WTC11 (cell line): ENCODE measurements around the gene SLC28A1. TPM values are rescaled to one million over a fixed set of nuclear protein-coding genes. Genes with fewer than 3 reads are reported as not detected.

Source experiments
- ATAC-seq: fragments of 200-7000 bp; cut with Tn5 transposase; 2 replicates; pipeline ENCODE4 v1.10.0; 2021; ENCODE audit warnings: mild to moderate bottlenecking, moderate library complexity
- CTCF ChIA-PET: fragments of 300-600 bp; sonication (Branson Sonifier 250); formaldehyde crosslinking; loops from one replicate; lab custom pipeline; 2021; ENCODE audit warnings: antibody characterized with exemption; lab: Charles Lee
- POLR2A ChIA-PET: fragments of 350-600 bp; sonication (Branson Sonifier 250); formaldehyde crosslinking; loops from one replicate; lab custom pipeline; 2021; ENCODE audit warnings: antibody characterized with exemption; lab: Charles Lee
- DNase-seq: peaks from one replicate; pipeline ENCODE4 v3.0.0; 2021; ENCODE audit warnings: low spot score
- H3K27ac Mint-ChIP-seq: 2 replicates; pipeline ENCODE4 v1.8.0; 2021; ENCODE audit warnings: mixed read lengths
- H3K27me3 Mint-ChIP-seq: 2 replicates; pipeline ENCODE4 v1.8.0; 2021; ENCODE audit warnings: low read depth, mild to moderate bottlenecking, moderate library complexity, mixed read lengths
- H3K36me3 Mint-ChIP-seq: 2 replicates; pipeline ENCODE4 v1.8.0; 2021; ENCODE audit warnings: mixed read lengths
- H3K4me1 Mint-ChIP-seq: 2 replicates; pipeline ENCODE4 v1.8.0; 2022; ENCODE audit warnings: mixed read lengths
- H3K4me3 Mint-ChIP-seq: 2 replicates; pipeline ENCODE4 v1.8.0; 2021; ENCODE audit warnings: mild to moderate bottlenecking, moderate library complexity, mixed read lengths
- H3K9me3 Mint-ChIP-seq: 2 replicates; pipeline ENCODE4 v1.8.0; 2021; ENCODE audit warnings: mixed read lengths
- ATF1 ChIP-seq: sonication (generic); formaldehyde crosslinking; IDR thresholded peaks from 2 replicates; pipeline ENCODE4 v1.8.1; 2023; ENCODE audit warnings: mild to moderate bottlenecking, moderate library complexity, missing genetic modification reagents
- CREM ChIP-seq: sonication (generic); formaldehyde crosslinking; IDR thresholded peaks from 2 replicates; pipeline ENCODE4 v1.8.1; 2022; ENCODE audit warnings: mild to moderate bottlenecking, missing genetic modification reagents, moderate library complexity
- JAZF1 ChIP-seq: fragments of 250-450 bp; sonication (Bioruptor Pico); IDR thresholded peaks from 2 replicates; pipeline ENCODE4 v1.9.0; 2021; ENCODE audit warnings: moderate library complexity, mild to moderate bottlenecking, inconsistent platforms
- NR2C2 ChIP-seq: sonication (generic); formaldehyde crosslinking; IDR thresholded peaks from 2 replicates; pipeline ENCODE4 v1.8.0; 2022; ENCODE audit warnings: mild to moderate bottlenecking, missing genetic modification reagents
- TEAD1 ChIP-seq: sonication (generic); formaldehyde crosslinking; IDR thresholded peaks from 2 replicates; pipeline ENCODE4 v1.8.0; 2022; ENCODE audit warnings: mild to moderate bottlenecking, missing genetic modification reagents
- TEAD4 ChIP-seq: sonication (generic); formaldehyde crosslinking; IDR thresholded peaks from 2 replicates; pipeline ENCODE4 v1.8.0; 2022; ENCODE audit warnings: mild to moderate bottlenecking, missing genetic modification reagents
- ZNF317 ChIP-seq: sonication (generic); formaldehyde crosslinking; IDR thresholded peaks from 2 replicates; pipeline ENCODE4 v1.8.1; 2023; ENCODE audit warnings: low read depth, mild to moderate bottlenecking, moderate library complexity, missing genetic modification reagents, borderline replicate concordance
- ZNF671 ChIP-seq: fragments of 250-450 bp; sonication (Bioruptor Pico); IDR thresholded peaks from 2 replicates; pipeline ENCODE4 v1.8.0; 2021; ENCODE audit warnings: mild to moderate bottlenecking
- total RNA-seq: library from RNA; stranded (reverse); gene quantifications from 3 replicates; pipeline ENCODE4 v1.2.3, GENCODE V29; 2021
- TF ChIP-seq, protein P1 (sequence below): fragments of 250-450 bp; sonication (Bioruptor Pico); IDR thresholded peaks from 2 replicates; pipeline ENCODE4 v2.1.2; 2022; ENCODE audit warnings: mild to moderate bottlenecking, moderate library complexity
- TF ChIP-seq, protein P2 (sequence below): sonication (generic); formaldehyde crosslinking; IDR thresholded peaks from 2 replicates; pipeline ENCODE4 v1.8.1; 2022; ENCODE audit warnings: mild to moderate bottlenecking, moderate library complexity, missing genetic modification reagents
- TF ChIP-seq, protein P3 (sequence below): fragments of 250-450 bp; sonication (Bioruptor Pico); conservative IDR thresholded peaks from 2 replicates; pipeline ENCODE4 v1.9.0; 2021; ENCODE audit warnings: mild to moderate bottlenecking
- TF ChIP-seq, protein P4 (sequence below): fragments of 250-450 bp; sonication (Bioruptor Pico); IDR thresholded peaks from 2 replicates; pipeline ENCODE4 v1.9.0; 2021; ENCODE audit warnings: mild to moderate bottlenecking, borderline replicate concordance

SLC28A1 gene
- total RNA-seq, 1 experiment from 2014 or later, result not detected

DNA sequence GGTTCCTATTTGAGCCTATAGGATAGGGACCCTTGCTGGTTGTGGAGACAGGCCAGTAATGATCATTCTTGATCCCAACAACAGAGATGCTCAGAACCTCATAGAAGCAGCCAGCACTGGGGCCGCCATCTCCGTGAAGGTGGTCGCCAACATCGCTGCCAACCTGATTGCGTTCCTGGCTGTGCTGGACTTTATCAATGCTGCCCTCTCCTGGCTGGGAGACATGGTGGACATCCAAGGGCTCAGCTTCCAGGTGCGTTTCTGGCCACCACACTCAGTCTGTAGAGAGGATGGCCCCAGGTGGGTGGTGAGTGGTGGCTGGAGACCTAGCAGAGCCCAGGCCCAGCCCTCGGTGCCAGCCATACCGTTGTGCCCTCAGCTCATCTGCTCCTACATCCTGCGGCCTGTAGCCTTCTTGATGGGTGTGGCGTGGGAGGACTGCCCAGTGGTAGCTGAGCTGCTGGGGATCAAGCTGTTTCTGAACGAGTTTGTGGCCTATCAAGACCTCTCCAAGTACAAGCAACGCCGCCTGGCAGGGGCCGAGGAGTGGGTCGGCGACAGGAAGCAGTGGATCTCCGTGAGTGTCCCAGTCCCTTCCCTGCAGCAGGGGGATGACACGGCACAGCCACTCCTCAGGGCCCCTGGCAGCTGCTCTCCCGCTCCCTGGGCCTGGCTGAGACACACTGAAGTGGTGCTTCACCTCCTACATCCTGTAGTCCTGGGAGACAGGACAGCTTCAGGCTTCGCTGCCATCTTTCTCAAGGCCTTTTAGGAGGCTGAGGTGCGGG is 50.7 kb downstream of the SLC28A1 start:
- H3K4me3 Mint-ChIP-seq, result no peak overlapping the region
- H3K27ac Mint-ChIP-seq, result no peak overlapping the region

DNA sequence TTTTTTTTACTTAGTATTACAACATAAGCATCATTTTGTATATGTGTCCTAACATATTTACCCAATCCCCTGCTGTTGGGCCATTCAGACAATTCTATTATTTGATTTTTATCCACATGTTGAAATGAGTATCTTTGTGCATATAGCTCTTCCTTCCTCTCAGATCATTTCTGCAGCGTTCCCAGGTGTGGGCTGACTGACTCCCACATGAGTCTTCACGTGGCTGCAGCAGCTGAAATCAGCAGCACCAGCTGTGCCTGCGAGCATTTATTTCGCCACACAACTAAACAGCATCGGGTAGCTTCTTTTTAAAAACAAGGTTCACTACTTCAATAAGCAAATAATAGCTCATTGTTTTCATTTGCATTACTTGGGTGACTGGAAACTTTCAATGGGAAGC is 52.7 kb downstream of the SLC28A1 start:
- Mint-ChIP-seq H3K4me1 (no peaks in the 10 kb centered on the region), H3K4me3 (no peak overlapping the region), H3K36me3 (no peaks in the 10 kb centered on the region), H3K27me3 (no peaks in the 10 kb centered on the region), H3K27ac (peak overlapping the region; percentile 72; the same call in 1 of the 2 replicates), H3K9me3 (0 out of 2 replicates have a peak, but pooled peaks cover 4% of the 10 kb centered on the region)
- TF ChIP-seq CREM (no peak), ATF1 (CRISPR knock-in tag) (no peak), TEAD4 (CRISPR knock-in tag) (no peak)
- TF ChIP-seq, protein P1, sequence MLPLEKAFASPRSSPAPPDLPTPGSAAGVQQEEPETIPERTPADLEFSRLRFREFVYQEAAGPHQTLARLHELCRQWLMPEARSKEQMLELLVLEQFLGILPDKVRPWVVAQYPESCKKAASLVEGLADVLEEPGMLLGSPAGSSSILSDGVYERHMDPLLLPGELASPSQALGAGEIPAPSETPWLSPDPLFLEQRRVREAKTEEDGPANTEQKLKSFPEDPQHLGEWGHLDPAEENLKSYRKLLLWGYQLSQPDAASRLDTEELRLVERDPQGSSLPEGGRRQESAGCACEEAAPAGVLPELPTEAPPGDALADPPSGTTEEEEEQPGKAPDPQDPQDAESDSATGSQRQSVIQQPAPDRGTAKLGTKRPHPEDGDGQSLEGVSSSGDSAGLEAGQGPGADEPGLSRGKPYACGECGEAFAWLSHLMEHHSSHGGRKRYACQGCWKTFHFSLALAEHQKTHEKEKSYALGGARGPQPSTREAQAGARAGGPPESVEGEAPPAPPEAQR (CRISPR knock-in tag), result no peak
- TF ChIP-seq, protein P2, sequence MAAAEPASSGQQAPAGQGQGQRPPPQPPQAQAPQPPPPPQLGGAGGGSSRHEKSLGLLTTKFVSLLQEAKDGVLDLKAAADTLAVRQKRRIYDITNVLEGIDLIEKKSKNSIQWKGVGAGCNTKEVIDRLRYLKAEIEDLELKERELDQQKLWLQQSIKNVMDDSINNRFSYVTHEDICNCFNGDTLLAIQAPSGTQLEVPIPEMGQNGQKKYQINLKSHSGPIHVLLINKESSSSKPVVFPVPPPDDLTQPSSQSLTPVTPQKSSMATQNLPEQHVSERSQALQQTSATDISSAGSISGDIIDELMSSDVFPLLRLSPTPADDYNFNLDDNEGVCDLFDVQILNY (CRISPR knock-in tag), result no peak
- POLR2A ChIA-PET, result interaction anchor here (0.7 kb wide), 1 partner anchor 72 kb away, joined by 3 read pairs; no protein-coding TSS in a partner anchor
- ATAC-seq (no peak), DNase-seq (no peak)
- CTCF ChIA-PET, result interaction anchor here (0.7 to 1.2 kb wide), 5 partner anchors 9 to 350 kb away, joined by 3 to 6 read pairs (median 5); no protein-coding TSS in a partner anchor

More for the DNA sequence above, 50.7 kb downstream of the SLC28A1 start:
- Mint-ChIP-seq H3K36me3 (no peaks in the 10 kb centered on the region), H3K4me1 (no peaks in the 10 kb centered on the region), H3K9me3 (0 out of 2 replicates have a peak, but pooled peaks cover 4% of the 10 kb centered on the region), H3K27me3 (no peaks in the 10 kb centered on the region)
- CTCF ChIA-PET, result interaction anchor here (0.6 to 1.8 kb wide), 12 partner anchors 9 to 364 kb away, joined by 3 to 9 read pairs (median 4); no protein-coding TSS in a partner anchor
- ATAC-seq, result peak; percentile 93
- peak; percentile 56 for DNase-seq
- TF ChIP-seq NR2C2 (CRISPR knock-in tag) (no peak), JAZF1 (no peak), ZNF671 (CRISPR knock-in tag) (no peak), TEAD1 (CRISPR knock-in tag) (no peak), ZNF317 (CRISPR knock-in tag) (no peak)
- TF ChIP-seq, protein P3, sequence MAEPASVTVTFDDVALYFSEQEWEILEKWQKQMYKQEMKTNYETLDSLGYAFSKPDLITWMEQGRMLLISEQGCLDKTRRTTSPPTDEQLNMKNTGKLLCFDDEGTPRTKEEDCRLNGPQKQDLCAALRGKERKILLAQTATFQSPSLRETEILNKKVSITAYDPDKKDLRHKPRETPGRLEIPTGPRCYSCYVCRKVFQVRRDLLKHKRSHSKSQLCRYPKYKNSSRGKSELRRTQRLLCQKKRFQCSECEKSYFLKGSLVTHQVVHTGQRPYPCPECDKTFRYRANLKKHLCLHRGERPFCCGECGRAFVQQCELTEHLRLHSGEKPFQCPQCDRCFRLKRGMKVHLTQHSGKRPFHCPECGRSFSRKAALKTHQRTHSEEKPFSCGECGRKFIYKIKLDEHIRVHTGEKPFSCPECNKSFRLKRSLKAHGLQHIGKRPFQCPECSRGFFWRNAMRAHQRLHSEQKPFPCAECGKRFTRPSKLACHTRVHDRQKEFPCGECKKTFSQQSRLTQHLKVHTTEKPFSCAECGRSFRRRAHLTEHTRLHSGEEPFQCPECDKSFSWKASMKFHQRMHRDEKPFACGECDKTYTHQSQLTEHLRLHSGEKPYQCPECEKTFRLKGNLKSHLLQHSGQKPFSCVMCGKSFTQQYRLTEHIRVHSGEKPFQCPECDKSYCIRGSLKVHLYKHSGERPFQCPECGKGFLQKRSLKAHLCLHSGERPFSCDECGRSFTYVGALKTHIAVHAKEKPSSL (CRISPR knock-in tag), result no peak
- TF ChIP-seq, protein P2 (CRISPR knock-in tag), result no peak
- TF ChIP-seq, protein P4, sequence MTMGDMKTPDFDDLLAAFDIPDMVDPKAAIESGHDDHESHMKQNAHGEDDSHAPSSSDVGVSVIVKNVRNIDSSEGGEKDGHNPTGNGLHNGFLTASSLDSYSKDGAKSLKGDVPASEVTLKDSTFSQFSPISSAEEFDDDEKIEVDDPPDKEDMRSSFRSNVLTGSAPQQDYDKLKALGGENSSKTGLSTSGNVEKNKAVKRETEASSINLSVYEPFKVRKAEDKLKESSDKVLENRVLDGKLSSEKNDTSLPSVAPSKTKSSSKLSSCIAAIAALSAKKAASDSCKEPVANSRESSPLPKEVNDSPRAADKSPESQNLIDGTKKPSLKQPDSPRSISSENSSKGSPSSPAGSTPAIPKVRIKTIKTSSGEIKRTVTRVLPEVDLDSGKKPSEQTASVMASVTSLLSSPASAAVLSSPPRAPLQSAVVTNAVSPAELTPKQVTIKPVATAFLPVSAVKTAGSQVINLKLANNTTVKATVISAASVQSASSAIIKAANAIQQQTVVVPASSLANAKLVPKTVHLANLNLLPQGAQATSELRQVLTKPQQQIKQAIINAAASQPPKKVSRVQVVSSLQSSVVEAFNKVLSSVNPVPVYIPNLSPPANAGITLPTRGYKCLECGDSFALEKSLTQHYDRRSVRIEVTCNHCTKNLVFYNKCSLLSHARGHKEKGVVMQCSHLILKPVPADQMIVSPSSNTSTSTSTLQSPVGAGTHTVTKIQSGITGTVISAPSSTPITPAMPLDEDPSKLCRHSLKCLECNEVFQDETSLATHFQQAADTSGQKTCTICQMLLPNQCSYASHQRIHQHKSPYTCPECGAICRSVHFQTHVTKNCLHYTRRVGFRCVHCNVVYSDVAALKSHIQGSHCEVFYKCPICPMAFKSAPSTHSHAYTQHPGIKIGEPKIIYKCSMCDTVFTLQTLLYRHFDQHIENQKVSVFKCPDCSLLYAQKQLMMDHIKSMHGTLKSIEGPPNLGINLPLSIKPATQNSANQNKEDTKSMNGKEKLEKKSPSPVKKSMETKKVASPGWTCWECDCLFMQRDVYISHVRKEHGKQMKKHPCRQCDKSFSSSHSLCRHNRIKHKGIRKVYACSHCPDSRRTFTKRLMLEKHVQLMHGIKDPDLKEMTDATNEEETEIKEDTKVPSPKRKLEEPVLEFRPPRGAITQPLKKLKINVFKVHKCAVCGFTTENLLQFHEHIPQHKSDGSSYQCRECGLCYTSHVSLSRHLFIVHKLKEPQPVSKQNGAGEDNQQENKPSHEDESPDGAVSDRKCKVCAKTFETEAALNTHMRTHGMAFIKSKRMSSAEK, result no peak
- POLR2A ChIA-PET, result no interaction called here
